HepG2 (cell line): ENCODE results near the gene IP6K3. TPM values are rescaled to one million over a fixed set of nuclear protein-coding genes. Genes with fewer than 3 reads are reported as not detected.

Source experiments
- CCDC6 ChIP-seq: sonication (generic); formaldehyde crosslinking; IDR thresholded peaks from 2 replicates; pipeline ENCODE4 v1.8.1; 2022; ENCODE audit warnings: mild to moderate bottlenecking, missing genetic modification reagents, moderate library complexity
- EEA1 ChIP-seq: sonication (generic); formaldehyde crosslinking; IDR thresholded peaks from 2 replicates; pipeline ENCODE4 v1.5.1; 2020; ENCODE audit warnings: mild to moderate bottlenecking, missing genetic modification reagents, borderline replicate concordance
- ETV6 ChIP-seq: sonication (generic); formaldehyde crosslinking; conservative IDR thresholded peaks from 2 replicates; pipeline ENCODE4 v1.4.0; 2020; ENCODE audit warnings: missing genetic modification reagents
- KLF9 ChIP-seq: IDR thresholded peaks from 2 replicates; pipeline ENCODE4 v1.6.1; 2016; ENCODE audit warnings: low read depth
- NFE2L2 ChIP-seq: fragments of 150-350 bp; IDR thresholded peaks from 2 replicates; pipeline ENCODE4 v1.6.1; 2014; ENCODE audit warnings: low read length
- RAD51 ChIP-seq: fragments of 450-650 bp; IDR thresholded peaks from 2 replicates; pipeline ENCODE4 v1.6.1; 2016; ENCODE audit warnings: borderline replicate concordance
- RBM22 ChIP-seq: fragments of 200-400 bp; formaldehyde crosslinking; optimal IDR thresholded peaks from 2 replicates; pipeline ENCODE3; 2017; ENCODE audit warnings: mild to moderate bottlenecking, low read length, moderate library complexity
- SIX1 ChIP-seq: sonication (generic); formaldehyde crosslinking; IDR thresholded peaks from 2 replicates; pipeline ENCODE4 v1.4.0; 2020; ENCODE audit warnings: missing genetic modification reagents, borderline replicate concordance
- U2AF1 ChIP-seq: fragments of 200-400 bp; formaldehyde crosslinking; optimal IDR thresholded peaks from 2 replicates; pipeline ENCODE3; 2017; ENCODE audit warnings: mild to moderate bottlenecking, low read depth, low read length
- ZFX ChIP-seq: sonication (generic); formaldehyde crosslinking; IDR thresholded peaks from 2 replicates; pipeline ENCODE4 v1.4.0; 2020; ENCODE audit warnings: mild to moderate bottlenecking, low read depth, missing genetic modification reagents, moderate library complexity
- ZNF232 ChIP-seq: sonication (generic); formaldehyde crosslinking; IDR thresholded peaks from 2 replicates; pipeline ENCODE4 v1.4.0; 2020; ENCODE audit warnings: missing genetic modification reagents, borderline replicate concordance
- ZNF251 ChIP-seq: sonication (generic); formaldehyde crosslinking; IDR thresholded peaks from 2 replicates; pipeline ENCODE4 v1.9.0; 2021; ENCODE audit warnings: mild to moderate bottlenecking, missing genetic modification reagents
- ZNF331 ChIP-seq: sonication (generic); formaldehyde crosslinking; IDR thresholded peaks from 2 replicates; pipeline ENCODE4 v1.4.0; 2020; ENCODE audit warnings: missing genetic modification reagents
- ZNF335 ChIP-seq: sonication (generic); formaldehyde crosslinking; IDR thresholded peaks from 2 replicates; pipeline ENCODE4 v1.4.0; 2020; ENCODE audit warnings: missing genetic modification reagents
- ZNF703 ChIP-seq: sonication (generic); formaldehyde crosslinking; IDR thresholded peaks from 2 replicates; pipeline ENCODE4 v1.5.1; 2020; ENCODE audit warnings: missing genetic modification reagents, mild to moderate bottlenecking, moderate library complexity, borderline replicate concordance
- ZNF746 ChIP-seq: sonication (generic); formaldehyde crosslinking; IDR thresholded peaks from 2 replicates; pipeline ENCODE4 v1.8.0; 2022; ENCODE audit warnings: mild to moderate bottlenecking, missing genetic modification reagents
- ZNF879 ChIP-seq: sonication (generic); formaldehyde crosslinking; IDR thresholded peaks from 2 replicates; pipeline ENCODE4 v1.8.1; 2023; ENCODE audit warnings: missing genetic modification reagents
- ZSCAN9 ChIP-seq: IDR thresholded peaks from 2 replicates; pipeline ENCODE4 v1.6.1; 2016; ENCODE audit warnings: borderline replicate concordance
- polyA plus RNA-seq, 8 experiments: library from polyadenylated mRNA; depleted of rRNA in 3 of 8; stranded (reverse) in 7 of 8; unstranded in 1 of 8; fragments of >200 nt; fragmentation: Illumina TruSeq in 4 of 8; extraction: Trizol in 4 of 8; gene quantifications; 2 replicates each; pipeline versions ENCODE4 v1.2.1 to v1.2.3, GENCODE V29; 2011 to 2016; ENCODE audit warnings: low read depth in 4 of 8, missing spikeins in 1 of 8, mixed read lengths in 1 of 8; ENCODE audit not compliant: insufficient read depth in 1 of 8
- total RNA-seq, 5 experiments: library from RNA; depleted of rRNA; stranded (reverse); fragments of >200 nt; fragmentation: Illumina TruSeq; extraction: Trizol; gene quantifications; 2 replicates each; pipeline ENCODE4 v1.2.3, GENCODE V29; 2016; ENCODE audit warnings: low read depth in 1 of 5
- TF ChIP-seq, protein P1 (sequence below): sonication (generic); formaldehyde crosslinking; IDR thresholded peaks from one replicate; pipeline ENCODE4 v1.5.1; 2020; ENCODE audit warnings: mild to moderate bottlenecking, missing genetic modification reagents; ENCODE audit errors: not compliant biosample characterization
- TF ChIP-seq, protein P2 (sequence below): sonication (generic); formaldehyde crosslinking; IDR thresholded peaks from 2 replicates; pipeline ENCODE4 v1.5.0; 2020; ENCODE audit warnings: mild to moderate bottlenecking, missing genetic modification reagents

Gene IP6K3
- total and polyA plus RNA-seq, 2 of the 13 experiments (the other 11 are each of a cell fraction or from before 2014, with no cell fraction given), result 0.11 to 0.18 TPM

DNA sequence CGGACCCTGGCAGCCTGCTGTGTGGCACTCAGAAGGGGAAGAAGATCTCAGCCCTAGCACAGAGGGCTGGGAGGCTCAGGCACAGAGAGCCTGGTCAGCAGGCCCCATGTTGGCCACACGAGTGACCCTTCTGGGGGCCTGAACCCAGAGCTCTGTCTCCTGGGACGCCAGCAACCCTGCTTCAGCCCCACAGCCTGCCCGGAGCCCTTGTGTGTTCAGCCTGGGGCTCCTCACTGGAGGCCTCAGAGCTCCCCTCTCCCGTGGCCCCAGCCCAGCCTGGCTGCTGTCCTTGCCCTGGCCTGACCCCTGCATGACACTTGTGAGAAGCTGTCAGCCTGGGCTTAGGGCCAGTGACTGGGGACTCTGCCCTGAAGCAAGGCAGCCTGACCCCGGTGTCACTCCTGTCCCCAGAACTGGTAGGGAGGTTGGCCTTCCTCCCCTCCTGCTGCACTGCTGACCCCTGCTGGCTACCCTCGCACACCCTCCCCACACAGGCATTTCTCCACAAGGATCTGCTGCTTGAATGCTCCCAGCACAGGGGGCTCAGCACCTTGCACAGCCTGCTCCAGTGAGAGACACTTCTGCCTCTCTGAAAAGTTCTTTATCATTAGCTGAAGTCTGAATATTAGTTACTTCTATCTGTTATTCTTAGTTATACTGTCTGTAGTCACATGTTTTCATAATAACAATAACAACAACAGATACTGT lies 15.4 kb upstream of the IP6K3 start (continued):
- TF ChIP-seq, protein P1, sequence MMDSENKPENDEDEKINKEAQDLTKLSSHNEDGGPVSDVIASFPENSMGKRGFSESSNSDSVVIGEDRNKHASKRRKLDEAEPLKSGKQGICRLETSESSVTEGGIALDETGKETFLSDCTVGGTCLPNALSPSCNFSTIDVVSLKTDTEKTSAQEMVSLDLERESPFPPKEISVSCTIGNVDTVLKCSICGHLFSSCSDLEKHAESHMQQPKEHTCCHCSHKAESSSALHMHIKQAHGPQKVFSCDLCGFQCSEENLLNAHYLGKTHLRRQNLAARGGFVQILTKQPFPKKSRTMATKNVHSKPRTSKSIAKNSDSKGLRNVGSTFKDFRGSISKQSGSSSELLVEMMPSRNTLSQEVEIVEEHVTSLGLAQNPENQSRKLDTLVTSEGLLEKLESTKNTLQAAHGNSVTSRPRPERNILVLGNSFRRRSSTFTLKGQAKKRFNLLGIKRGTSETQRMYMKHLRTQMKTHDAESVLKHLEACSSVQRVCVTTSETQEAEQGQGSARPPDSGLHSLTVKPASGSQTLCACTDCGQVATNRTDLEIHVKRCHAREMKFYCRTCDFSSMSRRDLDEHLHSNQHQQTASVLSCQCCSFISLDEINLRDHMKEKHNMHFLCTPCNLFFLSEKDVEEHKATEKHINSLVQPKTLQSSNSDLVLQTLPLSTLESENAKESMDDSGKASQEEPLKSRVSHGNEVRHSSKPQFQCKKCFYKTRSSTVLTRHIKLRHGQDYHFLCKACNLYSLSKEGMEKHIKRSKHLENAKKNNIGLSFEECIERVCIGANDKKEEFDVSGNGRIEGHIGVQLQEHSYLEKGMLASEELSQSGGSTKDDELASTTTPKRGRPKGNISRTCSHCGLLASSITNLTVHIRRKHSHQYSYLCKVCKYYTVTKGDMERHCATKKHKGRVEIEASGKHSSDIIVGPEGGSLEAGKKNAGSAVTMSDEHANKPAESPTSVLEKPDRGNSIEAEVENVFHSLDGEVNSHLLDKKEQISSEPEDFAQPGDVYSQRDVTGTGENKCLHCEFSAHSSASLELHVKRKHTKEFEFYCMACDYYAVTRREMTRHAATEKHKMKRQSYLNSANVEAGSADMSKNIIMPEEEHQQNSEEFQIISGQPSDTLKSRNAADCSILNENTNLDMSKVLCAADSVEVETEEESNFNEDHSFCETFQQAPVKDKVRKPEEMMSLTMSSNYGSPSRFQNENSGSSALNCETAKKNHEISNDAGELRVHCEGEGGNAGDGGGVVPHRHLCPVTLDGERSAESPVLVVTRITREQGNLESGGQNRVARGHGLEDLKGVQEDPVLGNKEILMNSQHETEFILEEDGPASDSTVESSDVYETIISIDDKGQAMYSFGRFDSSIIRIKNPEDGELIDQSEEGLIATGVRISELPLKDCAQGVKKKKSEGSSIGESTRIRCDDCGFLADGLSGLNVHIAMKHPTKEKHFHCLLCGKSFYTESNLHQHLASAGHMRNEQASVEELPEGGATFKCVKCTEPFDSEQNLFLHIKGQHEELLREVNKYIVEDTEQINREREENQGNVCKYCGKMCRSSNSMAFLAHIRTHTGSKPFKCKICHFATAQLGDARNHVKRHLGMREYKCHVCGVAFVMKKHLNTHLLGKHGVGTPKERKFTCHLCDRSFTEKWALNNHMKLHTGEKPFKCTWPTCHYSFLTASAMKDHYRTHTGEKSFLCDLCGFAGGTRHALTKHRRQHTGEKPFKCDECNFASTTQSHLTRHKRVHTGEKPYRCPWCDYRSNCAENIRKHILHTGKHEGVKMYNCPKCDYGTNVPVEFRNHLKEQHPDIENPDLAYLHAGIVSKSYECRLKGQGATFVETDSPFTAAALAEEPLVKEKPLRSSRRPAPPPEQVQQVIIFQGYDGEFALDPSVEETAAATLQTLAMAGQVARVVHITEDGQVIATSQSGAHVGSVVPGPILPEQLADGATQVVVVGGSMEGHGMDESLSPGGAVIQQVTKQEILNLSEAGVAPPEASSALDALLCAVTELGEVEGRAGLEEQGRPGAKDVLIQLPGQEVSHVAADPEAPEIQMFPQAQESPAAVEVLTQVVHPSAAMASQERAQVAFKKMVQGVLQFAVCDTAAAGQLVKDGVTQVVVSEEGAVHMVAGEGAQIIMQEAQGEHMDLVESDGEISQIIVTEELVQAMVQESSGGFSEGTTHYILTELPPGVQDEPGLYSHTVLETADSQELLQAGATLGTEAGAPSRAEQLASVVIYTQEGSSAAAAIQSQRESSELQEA, result no peak
- TF ChIP-seq ZNF879 (CRISPR knock-in tag), result no peak
- no peak for TF ChIP-seq ZNF335 (CRISPR knock-in tag)
- no peak for TF ChIP-seq U2AF1
- no peak for TF ChIP-seq NFE2L2
- no peak for TF ChIP-seq ZNF251 (CRISPR knock-in tag)
- 0 out of 2 replicates have a peak, but pooled peaks have one; percentile 39 for TF ChIP-seq ZNF232 (CRISPR knock-in tag)
- TF ChIP-seq SIX1, result no peak; the same call in 1 of the 2 replicates
- TF ChIP-seq, protein P2, sequence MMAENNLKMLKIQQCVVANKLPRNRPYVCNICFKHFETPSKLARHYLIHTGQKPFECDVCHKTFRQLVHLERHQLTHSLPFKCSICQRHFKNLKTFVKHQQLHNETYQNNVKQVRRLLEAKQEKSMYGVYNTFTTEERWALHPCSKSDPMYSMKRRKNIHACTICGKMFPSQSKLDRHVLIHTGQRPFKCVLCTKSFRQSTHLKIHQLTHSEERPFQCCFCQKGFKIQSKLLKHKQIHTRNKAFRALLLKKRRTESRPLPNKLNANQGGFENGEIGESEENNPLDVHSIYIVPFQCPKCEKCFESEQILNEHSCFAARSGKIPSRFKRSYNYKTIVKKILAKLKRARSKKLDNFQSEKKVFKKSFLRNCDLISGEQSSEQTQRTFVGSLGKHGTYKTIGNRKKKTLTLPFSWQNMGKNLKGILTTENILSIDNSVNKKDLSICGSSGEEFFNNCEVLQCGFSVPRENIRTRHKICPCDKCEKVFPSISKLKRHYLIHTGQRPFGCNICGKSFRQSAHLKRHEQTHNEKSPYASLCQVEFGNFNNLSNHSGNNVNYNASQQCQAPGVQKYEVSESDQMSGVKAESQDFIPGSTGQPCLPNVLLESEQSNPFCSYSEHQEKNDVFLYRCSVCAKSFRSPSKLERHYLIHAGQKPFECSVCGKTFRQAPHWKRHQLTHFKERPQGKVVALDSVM (CRISPR knock-in tag), result peak; percentile 87
- no peak for TF ChIP-seq ZNF703 (CRISPR knock-in tag)
- TF ChIP-seq KLF9 (CRISPR knock-in tag), result no peak
- TF ChIP-seq ZNF331 (CRISPR knock-in tag), result peak; percentile 91
- TF ChIP-seq ZFX (CRISPR knock-in tag), result peak; percentile 87
- TF ChIP-seq ETV6 (CRISPR knock-in tag), result no peak
- no peak for TF ChIP-seq RAD51
- no peak for TF ChIP-seq EEA1
- peak; percentile 85 for TF ChIP-seq ZNF746 (CRISPR knock-in tag)
- TF ChIP-seq RBM22, result no peak
- TF ChIP-seq CCDC6 (CRISPR knock-in tag), result peak; percentile 96
- peak; percentile 83 for TF ChIP-seq ZSCAN9 (CRISPR knock-in tag)
